DOHH2 (cell line): ENCODE results near the gene OCA2.

ENCODE experiments used
- H3F3A ChIP-seq: fragments of 200-600 bp; sonication (generic), shearing (Covaris generic); 2 replicates; pipeline ENCODE4 v1.6.0; 2016; ENCODE audit warnings: antibody characterized with exemption, mild to moderate bottlenecking; ENCODE audit not compliant: control insufficient read depth, insufficient read depth
- H3K27ac ChIP-seq: fragments of 200-600 bp; sonication (generic); 2 replicates; pipeline ENCODE4 v1.5.1; 2014; ENCODE audit warnings: low read depth, mild to moderate bottlenecking, low read length, moderate library complexity
- H3K27me3 ChIP-seq: fragments of 200-600 bp; sonication (generic); 2 replicates; pipeline ENCODE4 v1.6.1; 2014; ENCODE audit warnings: mild to moderate bottlenecking, low read length, mixed read lengths; ENCODE audit not compliant: control insufficient read depth
- H3K36me3 ChIP-seq: fragments of 200-600 bp; sonication (generic); 2 replicates; pipeline ENCODE4 v1.6.1; 2014; ENCODE audit warnings: mild to moderate bottlenecking, low read length, moderate library complexity, mixed read lengths; ENCODE audit not compliant: control insufficient read depth
- H3K4me1 ChIP-seq: fragments of 200-600 bp; sonication (generic); 2 replicates; pipeline ENCODE4 v1.6.1; 2014; ENCODE audit warnings: mild to moderate bottlenecking, low read length, mixed read lengths; ENCODE audit not compliant: control insufficient read depth
- H3K4me2 ChIP-seq: fragments of 200-600 bp; sonication (generic); 2 replicates; pipeline ENCODE4 v1.6.0; 2014; ENCODE audit warnings: mild to moderate bottlenecking, low read length, moderate library complexity
- H3K4me3 ChIP-seq: fragments of 200-600 bp; sonication (generic); 2 replicates; pipeline ENCODE4 v1.5.1; 2014; ENCODE audit warnings: mild to moderate bottlenecking, low read length, mixed read lengths
- H3K79me2 ChIP-seq: fragments of 200-600 bp; sonication (generic); 2 replicates; pipeline ENCODE4 v1.6.1; 2014; ENCODE audit warnings: mild to moderate bottlenecking, low read length, mixed read lengths; ENCODE audit not compliant: control insufficient read depth
- H3K9me2 ChIP-seq: fragments of 200-600 bp; sonication (generic); replicated peaks from 2 replicates; pipeline ENCODE4 v1.6.1; 2014; ENCODE audit warnings: mild to moderate bottlenecking, low read length, mixed read lengths; ENCODE audit not compliant: control insufficient read depth
- H3K9me3 ChIP-seq: fragments of 200-600 bp; sonication (generic); 2 replicates; pipeline ENCODE4 v1.6.1; 2014; ENCODE audit warnings: antibody characterized with exemption, low read length, mixed read lengths; ENCODE audit not compliant: control insufficient read depth, insufficient read depth
- H4K20me1 ChIP-seq: fragments of 200-600 bp; sonication (generic); 2 replicates; pipeline ENCODE4 v1.6.0; 2014; ENCODE audit warnings: low read depth, mild to moderate bottlenecking, antibody characterized with exemption, low read length, moderate library complexity; ENCODE audit not compliant: control insufficient read depth, insufficient read depth
- EZH2phosphoT487 ChIP-seq: fragments of 200-600 bp; sonication (generic); IDR thresholded peaks from 2 replicates; pipeline ENCODE4 v1.6.1; 2017; ENCODE audit warnings: borderline replicate concordance, mild to moderate bottlenecking, antibody characterized with exemption, low read length, moderate library complexity, mixed read lengths
- TF ChIP-seq, protein P1 (sequence below): fragments of 200-600 bp; sonication (generic); IDR thresholded peaks from one replicate; pipeline ENCODE4 v1.5.1; 2014; ENCODE audit warnings: antibody characterized with exemption, mild to moderate bottlenecking, low read depth, low read length; ENCODE audit not compliant: poor library complexity, severe bottlenecking

Gene OCA2

GRCh38 chr15:27787931-27788330 is 311.2 kb downstream of the OCA2 start:
- TF ChIP-seq, protein P1, sequence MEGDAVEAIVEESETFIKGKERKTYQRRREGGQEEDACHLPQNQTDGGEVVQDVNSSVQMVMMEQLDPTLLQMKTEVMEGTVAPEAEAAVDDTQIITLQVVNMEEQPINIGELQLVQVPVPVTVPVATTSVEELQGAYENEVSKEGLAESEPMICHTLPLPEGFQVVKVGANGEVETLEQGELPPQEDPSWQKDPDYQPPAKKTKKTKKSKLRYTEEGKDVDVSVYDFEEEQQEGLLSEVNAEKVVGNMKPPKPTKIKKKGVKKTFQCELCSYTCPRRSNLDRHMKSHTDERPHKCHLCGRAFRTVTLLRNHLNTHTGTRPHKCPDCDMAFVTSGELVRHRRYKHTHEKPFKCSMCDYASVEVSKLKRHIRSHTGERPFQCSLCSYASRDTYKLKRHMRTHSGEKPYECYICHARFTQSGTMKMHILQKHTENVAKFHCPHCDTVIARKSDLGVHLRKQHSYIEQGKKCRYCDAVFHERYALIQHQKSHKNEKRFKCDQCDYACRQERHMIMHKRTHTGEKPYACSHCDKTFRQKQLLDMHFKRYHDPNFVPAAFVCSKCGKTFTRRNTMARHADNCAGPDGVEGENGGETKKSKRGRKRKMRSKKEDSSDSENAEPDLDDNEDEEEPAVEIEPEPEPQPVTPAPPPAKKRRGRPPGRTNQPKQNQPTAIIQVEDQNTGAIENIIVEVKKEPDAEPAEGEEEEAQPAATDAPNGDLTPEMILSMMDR, result no peak
- TF ChIP-seq EZH2phosphoT487, result no peak
- Histone ChIP-seq H3K9me2 (no peaks in the 10 kb centered on the region; the same call in 1 of the 2 replicates), H3K27me3 (no peaks in the 10 kb centered on the region), H3K36me3 (no peaks in the 10 kb centered on the region), H3K4me3 (no peak overlapping the region), H3K79me2 (no peaks in the 10 kb centered on the region), H3F3A (no peaks in the 10 kb centered on the region), H3K27ac (no peak overlapping the region), H3K4me1 (no peaks in the 10 kb centered on the region), H3K4me2 (no peak overlapping the region), H3K9me3 (peaks cover 3% of the 10 kb centered on the region; the same call in 1 of the 2 replicates), H4K20me1 (no peaks in the 10 kb centered on the region)

DNA sequence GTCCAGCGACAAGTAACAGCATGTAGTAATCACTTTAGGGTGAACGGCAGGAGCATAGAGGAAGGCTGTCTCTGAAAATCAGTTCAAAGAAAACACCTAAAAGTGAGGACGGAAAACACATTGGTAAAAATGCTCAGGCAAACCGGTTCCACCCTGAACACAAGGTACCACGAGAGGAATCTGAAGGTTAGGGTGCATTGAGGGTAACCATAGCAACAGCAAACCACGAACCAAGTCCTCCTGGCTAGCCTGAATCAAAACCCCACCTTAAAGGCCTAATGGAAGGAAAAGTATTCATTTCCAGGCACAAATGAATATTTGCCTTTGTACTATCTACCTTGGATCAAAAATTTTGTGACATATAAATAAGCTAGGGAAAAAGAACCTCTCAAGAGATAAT is 315.0 kb downstream of the OCA2 start:
- TF ChIP-seq, protein P1, result no peak
- no peak for TF ChIP-seq EZH2phosphoT487
- Histone ChIP-seq H3K27ac (no peak overlapping the region), H3K4me3 (no peak overlapping the region), H4K20me1 (no peaks in the 10 kb centered on the region), H3K27me3 (no peaks in the 10 kb centered on the region), H3K4me2 (no peak overlapping the region), H3K79me2 (no peaks in the 10 kb centered on the region), H3K4me1 (no peaks in the 10 kb centered on the region), H3K9me3 (peaks cover 3% of the 10 kb centered on the region; the same call in 1 of the 2 replicates), H3K36me3 (no peaks in the 10 kb centered on the region), H3F3A (no peaks in the 10 kb centered on the region), H3K9me2 (no peaks in the 10 kb centered on the region; the same call in 1 of the 2 replicates)

- Histone ChIP-seq H3F3A (no peaks in the 10 kb centered on the region), H3K79me2 (no peaks in the 10 kb centered on the region), H3K27ac (no peak overlapping the region), H3K4me3 (no peak overlapping the region), H4K20me1 (no peaks in the 10 kb centered on the region), H3K36me3 (no peaks in the 10 kb centered on the region), H3K4me1 (no peaks in the 10 kb centered on the region), H3K27me3 (no peaks in the 10 kb centered on the region), H3K4me2 (no peak overlapping the region), H3K9me3 (peaks cover 3% of the 10 kb centered on the region; the same call in 1 of the 2 replicates), H3K9me2 (no peaks in the 10 kb centered on the region)
- TF ChIP-seq, protein P1, result no peak
- no peak for TF ChIP-seq EZH2phosphoT487
Measured at GRCh38 chr15:27783678-27784077, 315.4 kb downstream of the OCA2 start.
